Mesothelial cell of epicardium (in vitro differentiated cells): ENCODE results near the gene TAGLN2. TPM values are rescaled to one million over a fixed set of nuclear protein-coding genes. Genes with fewer than 3 reads are reported as not detected.

Experiments
- DNase-seq, 2 experiments: peaks; one replicate each; pipeline ENCODE4 v3.0.0; 2021; ENCODE audit warnings: low spot score in 2 of 2; ENCODE audit not compliant: unreplicated experiment in 2 of 2
- H3K27ac Mint-ChIP-seq: 2 replicates; pipeline ENCODE4 v1.8.0; 2021; ENCODE audit warnings: mixed read lengths
- H3K27me3 Mint-ChIP-seq: 2 replicates; pipeline ENCODE4 v1.8.0; 2021; ENCODE audit warnings: low read depth, mixed read lengths
- H3K36me3 Mint-ChIP-seq: 2 replicates; pipeline ENCODE4 v1.8.0; 2021; ENCODE audit warnings: mixed read lengths
- H3K4me1 Mint-ChIP-seq: 2 replicates; pipeline ENCODE4 v1.8.0; 2021; ENCODE audit warnings: mixed read lengths
- H3K4me3 Mint-ChIP-seq: 2 replicates; pipeline ENCODE4 v1.8.0; 2021; ENCODE audit warnings: mild to moderate bottlenecking, moderate library complexity, mixed read lengths
- H3K9me3 Mint-ChIP-seq: 2 replicates; pipeline ENCODE4 v1.8.0; 2021; ENCODE audit warnings: mixed read lengths
- total RNA-seq: library from RNA; stranded (reverse); gene quantifications from 3 replicates; pipeline ENCODE4 v1.2.1, GENCODE V29; 2021
- TF ChIP-seq, protein P1 (sequence below): fragments of 200-600 bp; sonication (generic); IDR thresholded peaks from one replicate; pipeline ENCODE4 v1.5.0; 2021; ENCODE audit warnings: antibody characterized with exemption; ENCODE audit not compliant: unreplicated experiment

The TAGLN2 gene
- total RNA-seq, 1 donor from 2014 or later: 41.6 TPM

DNA sequence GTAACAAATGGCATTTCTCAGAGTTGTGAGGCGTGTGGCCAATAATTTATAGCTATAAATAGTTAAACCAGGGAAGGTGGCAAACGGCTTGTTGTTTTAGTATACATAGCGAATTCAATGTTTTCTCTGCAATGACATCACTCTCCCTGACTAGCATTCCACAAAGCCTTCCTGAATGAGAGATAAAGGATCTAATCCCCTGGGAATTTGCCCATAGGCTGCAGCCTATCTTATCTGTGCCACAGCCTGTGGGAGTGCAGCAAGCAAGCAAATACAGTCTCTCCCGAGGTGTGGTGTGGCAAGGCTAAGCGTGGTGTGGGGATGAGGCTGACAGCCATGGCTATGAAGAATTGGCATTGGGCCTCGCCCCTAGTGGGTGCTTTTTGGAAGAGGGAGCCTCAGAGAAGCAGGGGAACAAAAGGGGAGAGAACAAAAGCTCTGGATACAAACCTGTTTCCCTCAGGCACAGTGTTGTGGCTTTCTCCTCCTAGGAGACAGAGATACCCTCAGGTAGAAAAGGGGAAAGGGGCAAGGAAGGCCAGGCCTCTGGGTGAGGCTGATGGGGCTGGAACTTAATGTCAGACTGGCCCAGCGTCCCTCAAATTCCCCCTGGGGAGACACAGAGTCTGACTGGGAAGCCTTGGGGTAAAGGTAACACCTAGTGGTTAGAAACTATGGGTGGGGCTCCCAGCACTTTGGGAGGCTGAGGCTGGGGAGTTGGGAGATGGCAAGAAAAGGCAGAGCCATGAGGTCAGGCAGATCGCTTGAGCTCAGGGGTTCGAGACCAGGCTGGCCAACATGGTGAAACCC, 8.9 kb downstream of the TAGLN2 start:
- H3K27me3 Mint-ChIP-seq: no peaks in the 10 kb centered on the region
- H3K27ac Mint-ChIP-seq: peak overlapping the region; percentile 81
- no peak for DNase-seq
- H3K9me3 Mint-ChIP-seq: no peaks in the 10 kb centered on the region
- TF ChIP-seq, protein P1, sequence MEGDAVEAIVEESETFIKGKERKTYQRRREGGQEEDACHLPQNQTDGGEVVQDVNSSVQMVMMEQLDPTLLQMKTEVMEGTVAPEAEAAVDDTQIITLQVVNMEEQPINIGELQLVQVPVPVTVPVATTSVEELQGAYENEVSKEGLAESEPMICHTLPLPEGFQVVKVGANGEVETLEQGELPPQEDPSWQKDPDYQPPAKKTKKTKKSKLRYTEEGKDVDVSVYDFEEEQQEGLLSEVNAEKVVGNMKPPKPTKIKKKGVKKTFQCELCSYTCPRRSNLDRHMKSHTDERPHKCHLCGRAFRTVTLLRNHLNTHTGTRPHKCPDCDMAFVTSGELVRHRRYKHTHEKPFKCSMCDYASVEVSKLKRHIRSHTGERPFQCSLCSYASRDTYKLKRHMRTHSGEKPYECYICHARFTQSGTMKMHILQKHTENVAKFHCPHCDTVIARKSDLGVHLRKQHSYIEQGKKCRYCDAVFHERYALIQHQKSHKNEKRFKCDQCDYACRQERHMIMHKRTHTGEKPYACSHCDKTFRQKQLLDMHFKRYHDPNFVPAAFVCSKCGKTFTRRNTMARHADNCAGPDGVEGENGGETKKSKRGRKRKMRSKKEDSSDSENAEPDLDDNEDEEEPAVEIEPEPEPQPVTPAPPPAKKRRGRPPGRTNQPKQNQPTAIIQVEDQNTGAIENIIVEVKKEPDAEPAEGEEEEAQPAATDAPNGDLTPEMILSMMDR: no peak
- H3K4me3 Mint-ChIP-seq: no peak overlapping the region
- peaks cover 42% of the 10 kb centered on the region for H3K4me1 Mint-ChIP-seq
- H3K36me3 Mint-ChIP-seq: peaks cover 16% of the 10 kb centered on the region

- peaks cover 16% of the 10 kb centered on the region for H3K36me3 Mint-ChIP-seq
- peak overlapping the region; percentile 72 for H3K27ac Mint-ChIP-seq
- H3K27me3 Mint-ChIP-seq: no peaks in the 10 kb centered on the region
- H3K4me1 Mint-ChIP-seq: peaks cover 46% of the 10 kb centered on the region
- no peak for DNase-seq
- H3K4me3 Mint-ChIP-seq: no peak overlapping the region
- TF ChIP-seq, protein P1: no peak
- H3K9me3 Mint-ChIP-seq: no peaks in the 10 kb centered on the region
Observed at GRCh38 chr1:159915571-159916241, 9.6 kb downstream of the TAGLN2 start.

DNA sequence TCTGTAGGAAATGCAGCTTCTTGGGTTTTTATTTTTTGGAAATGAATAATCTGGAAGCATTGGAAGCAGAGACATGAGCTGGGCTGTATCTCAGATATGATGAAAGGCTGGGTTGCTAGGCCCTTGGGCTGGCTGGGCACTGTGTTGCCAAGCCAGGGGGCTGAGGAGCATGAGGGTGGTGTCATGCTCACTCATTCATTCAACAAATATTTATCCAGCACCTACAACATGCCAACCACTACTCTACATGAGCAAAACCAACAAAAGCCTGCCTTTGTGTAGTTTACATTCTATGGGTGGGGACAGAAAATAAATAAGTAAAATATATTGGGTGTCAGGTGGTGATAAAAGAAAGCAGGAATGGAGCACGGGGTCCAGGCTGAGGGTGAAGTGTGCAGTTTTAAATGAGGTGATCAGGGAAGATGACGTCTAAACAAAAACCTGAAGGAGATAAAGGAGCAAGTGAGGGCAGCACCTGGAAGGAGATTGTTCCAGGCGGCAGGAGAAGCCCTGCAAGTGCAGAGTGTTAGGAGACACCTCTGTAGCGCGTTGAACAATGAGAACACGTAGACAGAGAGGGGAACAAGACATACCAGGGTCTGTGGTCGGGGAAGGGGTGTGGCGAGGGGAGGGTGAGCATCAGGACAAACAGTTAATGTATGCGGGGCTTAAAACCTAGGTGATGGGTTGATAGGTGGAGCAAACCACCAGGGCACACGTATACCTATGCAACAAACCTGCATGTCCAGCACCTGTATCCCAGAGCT, 10.9 kb downstream of the TAGLN2 start:
- Mint-ChIP-seq H3K27ac (no peak overlapping the region), H3K4me1 (peaks cover 57% of the 10 kb centered on the region), H3K36me3 (peaks cover 11% of the 10 kb centered on the region), H3K4me3 (no peak overlapping the region), H3K9me3 (no peaks in the 10 kb centered on the region), H3K27me3 (no peaks in the 10 kb centered on the region)
- TF ChIP-seq, protein P1: no peak
- DNase-seq: no peak

GRCh38 chr1:159913451-159914192, 11.7 kb downstream of the TAGLN2 start:
- Mint-ChIP-seq H3K27me3 (no peaks in the 10 kb centered on the region), H3K4me3 (no peak overlapping the region), H3K4me1 (peaks cover 63% of the 10 kb centered on the region), H3K9me3 (no peaks in the 10 kb centered on the region), H3K36me3 (peaks cover 9% of the 10 kb centered on the region), H3K27ac (peak overlapping the region; percentile 63)
- no peak for DNase-seq
- TF ChIP-seq, protein P1: no peak
